K562 (cell line): ENCODE results near the gene PCDH19. TPM values are rescaled to one million over a fixed set of nuclear protein-coding genes. Genes with fewer than 3 reads are reported as not detected.

Experiments used
- ATAC-seq: fragments of 200-7000 bp; cut with Tn5 transposase; 3 replicates; pipeline ENCODE4 v1.9.1; 2020; ENCODE audit warnings: moderate library complexity
- BruUV-seq: library from RNA; stranded (reverse); fragments of 400-500 nt; replicated peaks from 2 replicates; lab custom pipeline; 2021; lab: Mats Ljungman, UMichigan
- CTCF ChIA-PET: fragments of 300-600 bp; formaldehyde crosslinking; extraction: SDS; loops from one replicate; lab custom pipeline; 2021; ENCODE audit warnings: low intra/inter-chr PET ratio; lab: Yijun Ruan, JAX
- POLR2A ChIA-PET: fragments of 300-600, 350-650 bp; sonication (Branson Sonifier 250); formaldehyde crosslinking; extraction: SDS; loops from one replicate; lab custom pipeline; 2021; ENCODE audit warnings: antibody characterized with exemption, inconsistent platforms; lab: Yijun Ruan, JAX
- DNase-seq, 4 experiments: peaks; one replicate each; pipeline versions ENCODE4 v3.0.0 to v3.0.0-alpha.2; 2011 to 2018; ENCODE audit warnings: low spot score in 3 of 4, mixed read lengths in 3 of 4; ENCODE audit errors: extremely low read depth in 1 of 4
- FAIRE-seq: peaks from 2 replicates; lab custom pipeline; 2011; peaks lifted over from hg19 to GRCh38; lab: Jason Lieb, UNC
- H2AFZ ChIP-seq: 2 replicates; pipeline ENCODE4 v1.6.0; 2011; ENCODE audit warnings: low read depth, low read length, control low read depth, inconsistent platforms
- H3K27ac ChIP-seq: fragments of 200-600 bp; 3 replicates; pipeline ENCODE4 v1.8.0; 2011; ENCODE audit warnings: low read depth, mild to moderate bottlenecking, control low read depth, inconsistent platforms, low read length, moderate library complexity, mixed read lengths; ENCODE audit errors: extremely low read depth
- H3K27me3 ChIP-seq, 2 experiments: fragments of 300-600 bp in 1 of 2; 2 replicates in 1 of 2; 3 replicates in 1 of 2; pipeline versions ENCODE4 v1.6.0 to v1.8.0; 2011; ENCODE audit warnings: inconsistent platforms in 2 of 2, low read length in 2 of 2, mild to moderate bottlenecking in 1 of 2, mixed read lengths in 1 of 2, moderate library complexity in 1 of 2; ENCODE audit not compliant: control insufficient read depth in 2 of 2, insufficient read depth in 2 of 2
- H3K36me3 ChIP-seq: fragments of 300-600 bp; 3 replicates; pipeline ENCODE4 v1.8.0; 2011; ENCODE audit warnings: mild to moderate bottlenecking, low read length, inconsistent platforms; ENCODE audit not compliant: control insufficient read depth, insufficient read depth
- H3K4me1 ChIP-seq, 2 experiments: fragments of 200-600 bp in 1 of 2; replicated peaks in 1 of 2; 2 replicates in 1 of 2; 3 replicates in 1 of 2; pipeline versions ENCODE4 v1.5.1 to v1.8.0; 2011; ENCODE audit warnings: inconsistent platforms in 2 of 2, low read length in 2 of 2, mild to moderate bottlenecking in 1 of 2, mixed read lengths in 1 of 2, moderate library complexity in 1 of 2; ENCODE audit not compliant: control insufficient read depth in 2 of 2, insufficient read depth in 2 of 2
- H3K4me2 ChIP-seq: 2 replicates; pipeline ENCODE4 v1.6.1; 2011; ENCODE audit warnings: low read length, control low read depth, inconsistent platforms, mixed read lengths; ENCODE audit not compliant: insufficient read depth
- H3K4me3 ChIP-seq: fragments of 200-600 bp; sonication (generic), shearing (Covaris generic); 2 replicates; pipeline ENCODE4 v1.5.1; 2016; ENCODE audit warnings: control low read depth, inconsistent platforms
- H3K79me2 ChIP-seq: fragments of 200-600 bp; 3 replicates; pipeline ENCODE4 v1.8.0; 2011; ENCODE audit warnings: low read length, inconsistent platforms; ENCODE audit not compliant: control insufficient read depth, insufficient read depth
- H3K9ac ChIP-seq, 2 experiments: 2 replicates each; pipeline versions ENCODE4 v1.6.0 to v1.6.1; 2011; ENCODE audit warnings: low read depth in 2 of 2, low read length in 2 of 2, control low read depth in 1 of 2, inconsistent platforms in 1 of 2, mild to moderate bottlenecking in 1 of 2, mixed read lengths in 1 of 2; ENCODE audit not compliant: insufficient read depth in 1 of 2
- H3K9me1 ChIP-seq: one replicate; pipeline ENCODE4 v1.6.0; 2011; ENCODE audit warnings: inconsistent platforms, mild to moderate bottlenecking, low read length, moderate library complexity; ENCODE audit not compliant: control insufficient read depth, insufficient read depth
- H3K9me3 ChIP-seq: replicated peaks from 2 replicates; pipeline ENCODE4 v1.5.1; 2011; ENCODE audit warnings: low read depth, low read length, inconsistent platforms; ENCODE audit not compliant: control insufficient read depth, insufficient read depth
- H4K20me1 ChIP-seq: replicated peaks from 2 replicates; pipeline ENCODE4 v1.6.1; 2011; ENCODE audit warnings: low read length, inconsistent platforms, mixed read lengths; ENCODE audit not compliant: control insufficient read depth, insufficient read depth
- CBX3 ChIP-seq, 2 experiments: IDR thresholded peaks; 1 replicate in 1 of 2; 2 replicates in 1 of 2; pipeline ENCODE4 v1.6.1; 2012; ENCODE audit warnings: inconsistent platforms in 2 of 2, low read length in 2 of 2, borderline replicate concordance in 1 of 2, control low read depth in 1 of 2
- CTBP1 ChIP-seq: fragments of 450-650 bp; IDR thresholded peaks from 2 replicates; pipeline ENCODE4 v1.6.1; 2016; ENCODE audit warnings: borderline replicate concordance
- KLF16 ChIP-seq: IDR thresholded peaks from 2 replicates; pipeline ENCODE4 v1.6.1; 2016; ENCODE audit warnings: antibody characterized with exemption
- MEF2D ChIP-seq: conservative IDR thresholded peaks from 2 replicates; pipeline ENCODE4 v1.6.1; 2016; ENCODE audit warnings: low read depth, missing genetic modification characterization, missing compliant biosample characterization
- NFXL1 ChIP-seq: fragments of 450-650 bp; formaldehyde crosslinking; IDR thresholded peaks from 2 replicates; pipeline ENCODE4 v1.4.0; 2021; ENCODE audit warnings: mild to moderate bottlenecking
- RBM17 ChIP-seq: fragments of 200-400 bp; formaldehyde crosslinking; IDR thresholded peaks from 2 replicates; pipeline ENCODE4 v1.6.1; 2017; ENCODE audit warnings: low read depth, mild to moderate bottlenecking, low read length, borderline replicate concordance
- SMARCA4 ChIP-seq: fragments of 450-650 bp; IDR thresholded peaks from 2 replicates; pipeline ENCODE4 v1.6.1; 2016
- ZBTB26 ChIP-seq: fragments of 450-650 bp; formaldehyde crosslinking; IDR thresholded peaks from 2 replicates; pipeline ENCODE4 v1.4.0; 2022; ENCODE audit warnings: missing genetic modification characterization
- in situ Hi-C: fragments of 300-500 bp; cut with MboI; formaldehyde crosslinking; loops from 4 replicates; pipeline ENCODE4 v1.15.0; 2018; ENCODE audit warnings: inconsistent platforms, mixed read lengths
- intact Hi-C: fragments of 100-400 bp; cut with micrococcal nuclease; formaldehyde crosslinking; loops from 2 replicates; pipeline ENCODE4 v1.14.2; 2022
- polyA plus RNA-seq, 8 experiments: library from polyadenylated mRNA; depleted of rRNA in 4 of 8; stranded (reverse) in 5 of 8; unstranded in 3 of 8; fragments of >200 nt; fragmentation: Nextera tagmentation in 2 of 8; fragmentation: Illumina TruSeq in 1 of 8; extraction: Ambion mirVana in 2 of 8; extraction: Trizol in 1 of 8; gene quantifications; 2 replicates each; pipeline versions ENCODE4 v1.2.1 to v1.2.3, GENCODE V29; 2011 to 2014; ENCODE audit warnings: inconsistent platforms in 1 of 8, missing spikeins in 1 of 8
- total RNA-seq, 7 experiments: library from RNA; depleted of rRNA in 6 of 7; stranded (reverse); fragments of >200 nt in 6 of 7; fragmentation: Illumina TruSeq in 2 of 7; extraction: Trizol in 2 of 7; gene quantifications; 2 replicates each; pipeline versions ENCODE4 v1.2.1 to v1.2.3, GENCODE V29; 2011 to 2021; ENCODE audit warnings: low replicate concordance in 1 of 7
- TF ChIP-seq, protein P1 (sequence below): fragments of 200-600 bp; sonication (generic); IDR thresholded peaks from one replicate; pipeline ENCODE4 v1.6.1; 2012; ENCODE audit warnings: mild to moderate bottlenecking, low read depth, low read length, inconsistent platforms

The PCDH19 gene
- total and polyA plus RNA-seq, 9 of the 15 experiments (the other 6 are each of a cell fraction or from before 2014, with no cell fraction given) = not detected

DNA sequence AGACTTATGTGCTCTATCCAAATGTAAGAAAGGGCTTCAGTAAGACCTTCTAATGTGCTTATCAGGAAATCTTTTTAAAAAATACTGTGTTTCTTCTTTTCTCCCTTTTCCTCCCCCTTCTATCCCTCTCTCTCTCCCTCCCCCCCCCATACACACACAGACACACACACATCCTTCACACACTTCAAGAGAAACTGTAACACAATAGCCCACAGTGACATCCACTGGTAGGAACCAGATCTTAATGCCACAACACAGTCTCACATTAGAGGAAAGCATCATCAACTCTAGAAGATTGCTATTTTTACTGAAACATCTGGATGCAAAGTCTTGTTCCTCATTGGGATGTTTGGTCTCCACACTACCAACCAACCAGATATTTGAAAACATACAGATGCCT, 4.6 kb downstream of the PCDH19 start:
- in situ Hi-C loops (no loop called here), intact Hi-C loops (no loop called here)
- CTCF ChIA-PET = no interaction called here
- Histone ChIP-seq H3K4me2 (no peak overlapping the region), H3K9me3 (no peaks in the 10 kb centered on the region), H3K36me3 (no peaks in the 10 kb centered on the region), H3K79me2 (no peaks in the 10 kb centered on the region), H3K27ac (no peak overlapping the region), H3K27me3 (no peaks in the 10 kb centered on the region), H3K4me1 (no peaks in the 10 kb centered on the region), H3K9ac (no peak overlapping the region), H4K20me1 (no peaks in the 10 kb centered on the region), H2AFZ (no peak overlapping the region), H3K9me1 (no peaks in the 10 kb centered on the region), H3K4me3 (no peak overlapping the region)
- DNase-seq (no peak), ATAC-seq (no peak), FAIRE-seq (no peak)
- no TSS peak for BruUV-seq
- TF ChIP-seq SMARCA4 = no peak
- TF ChIP-seq MEF2D (tag) = no peak
- TF ChIP-seq KLF16 = no peak
- TF ChIP-seq NFXL1 (CRISPR knock-in tag) = no peak
- no peak for TF ChIP-seq CTBP1
- no peak for TF ChIP-seq CBX3 (IDR thresholded peaks at IDR 0.05; ENCODE audit: borderline replicate concordance in 1 of 2, low read length in 2 of 2)
- TF ChIP-seq ZBTB26 = no peak
- TF ChIP-seq, protein P1, sequence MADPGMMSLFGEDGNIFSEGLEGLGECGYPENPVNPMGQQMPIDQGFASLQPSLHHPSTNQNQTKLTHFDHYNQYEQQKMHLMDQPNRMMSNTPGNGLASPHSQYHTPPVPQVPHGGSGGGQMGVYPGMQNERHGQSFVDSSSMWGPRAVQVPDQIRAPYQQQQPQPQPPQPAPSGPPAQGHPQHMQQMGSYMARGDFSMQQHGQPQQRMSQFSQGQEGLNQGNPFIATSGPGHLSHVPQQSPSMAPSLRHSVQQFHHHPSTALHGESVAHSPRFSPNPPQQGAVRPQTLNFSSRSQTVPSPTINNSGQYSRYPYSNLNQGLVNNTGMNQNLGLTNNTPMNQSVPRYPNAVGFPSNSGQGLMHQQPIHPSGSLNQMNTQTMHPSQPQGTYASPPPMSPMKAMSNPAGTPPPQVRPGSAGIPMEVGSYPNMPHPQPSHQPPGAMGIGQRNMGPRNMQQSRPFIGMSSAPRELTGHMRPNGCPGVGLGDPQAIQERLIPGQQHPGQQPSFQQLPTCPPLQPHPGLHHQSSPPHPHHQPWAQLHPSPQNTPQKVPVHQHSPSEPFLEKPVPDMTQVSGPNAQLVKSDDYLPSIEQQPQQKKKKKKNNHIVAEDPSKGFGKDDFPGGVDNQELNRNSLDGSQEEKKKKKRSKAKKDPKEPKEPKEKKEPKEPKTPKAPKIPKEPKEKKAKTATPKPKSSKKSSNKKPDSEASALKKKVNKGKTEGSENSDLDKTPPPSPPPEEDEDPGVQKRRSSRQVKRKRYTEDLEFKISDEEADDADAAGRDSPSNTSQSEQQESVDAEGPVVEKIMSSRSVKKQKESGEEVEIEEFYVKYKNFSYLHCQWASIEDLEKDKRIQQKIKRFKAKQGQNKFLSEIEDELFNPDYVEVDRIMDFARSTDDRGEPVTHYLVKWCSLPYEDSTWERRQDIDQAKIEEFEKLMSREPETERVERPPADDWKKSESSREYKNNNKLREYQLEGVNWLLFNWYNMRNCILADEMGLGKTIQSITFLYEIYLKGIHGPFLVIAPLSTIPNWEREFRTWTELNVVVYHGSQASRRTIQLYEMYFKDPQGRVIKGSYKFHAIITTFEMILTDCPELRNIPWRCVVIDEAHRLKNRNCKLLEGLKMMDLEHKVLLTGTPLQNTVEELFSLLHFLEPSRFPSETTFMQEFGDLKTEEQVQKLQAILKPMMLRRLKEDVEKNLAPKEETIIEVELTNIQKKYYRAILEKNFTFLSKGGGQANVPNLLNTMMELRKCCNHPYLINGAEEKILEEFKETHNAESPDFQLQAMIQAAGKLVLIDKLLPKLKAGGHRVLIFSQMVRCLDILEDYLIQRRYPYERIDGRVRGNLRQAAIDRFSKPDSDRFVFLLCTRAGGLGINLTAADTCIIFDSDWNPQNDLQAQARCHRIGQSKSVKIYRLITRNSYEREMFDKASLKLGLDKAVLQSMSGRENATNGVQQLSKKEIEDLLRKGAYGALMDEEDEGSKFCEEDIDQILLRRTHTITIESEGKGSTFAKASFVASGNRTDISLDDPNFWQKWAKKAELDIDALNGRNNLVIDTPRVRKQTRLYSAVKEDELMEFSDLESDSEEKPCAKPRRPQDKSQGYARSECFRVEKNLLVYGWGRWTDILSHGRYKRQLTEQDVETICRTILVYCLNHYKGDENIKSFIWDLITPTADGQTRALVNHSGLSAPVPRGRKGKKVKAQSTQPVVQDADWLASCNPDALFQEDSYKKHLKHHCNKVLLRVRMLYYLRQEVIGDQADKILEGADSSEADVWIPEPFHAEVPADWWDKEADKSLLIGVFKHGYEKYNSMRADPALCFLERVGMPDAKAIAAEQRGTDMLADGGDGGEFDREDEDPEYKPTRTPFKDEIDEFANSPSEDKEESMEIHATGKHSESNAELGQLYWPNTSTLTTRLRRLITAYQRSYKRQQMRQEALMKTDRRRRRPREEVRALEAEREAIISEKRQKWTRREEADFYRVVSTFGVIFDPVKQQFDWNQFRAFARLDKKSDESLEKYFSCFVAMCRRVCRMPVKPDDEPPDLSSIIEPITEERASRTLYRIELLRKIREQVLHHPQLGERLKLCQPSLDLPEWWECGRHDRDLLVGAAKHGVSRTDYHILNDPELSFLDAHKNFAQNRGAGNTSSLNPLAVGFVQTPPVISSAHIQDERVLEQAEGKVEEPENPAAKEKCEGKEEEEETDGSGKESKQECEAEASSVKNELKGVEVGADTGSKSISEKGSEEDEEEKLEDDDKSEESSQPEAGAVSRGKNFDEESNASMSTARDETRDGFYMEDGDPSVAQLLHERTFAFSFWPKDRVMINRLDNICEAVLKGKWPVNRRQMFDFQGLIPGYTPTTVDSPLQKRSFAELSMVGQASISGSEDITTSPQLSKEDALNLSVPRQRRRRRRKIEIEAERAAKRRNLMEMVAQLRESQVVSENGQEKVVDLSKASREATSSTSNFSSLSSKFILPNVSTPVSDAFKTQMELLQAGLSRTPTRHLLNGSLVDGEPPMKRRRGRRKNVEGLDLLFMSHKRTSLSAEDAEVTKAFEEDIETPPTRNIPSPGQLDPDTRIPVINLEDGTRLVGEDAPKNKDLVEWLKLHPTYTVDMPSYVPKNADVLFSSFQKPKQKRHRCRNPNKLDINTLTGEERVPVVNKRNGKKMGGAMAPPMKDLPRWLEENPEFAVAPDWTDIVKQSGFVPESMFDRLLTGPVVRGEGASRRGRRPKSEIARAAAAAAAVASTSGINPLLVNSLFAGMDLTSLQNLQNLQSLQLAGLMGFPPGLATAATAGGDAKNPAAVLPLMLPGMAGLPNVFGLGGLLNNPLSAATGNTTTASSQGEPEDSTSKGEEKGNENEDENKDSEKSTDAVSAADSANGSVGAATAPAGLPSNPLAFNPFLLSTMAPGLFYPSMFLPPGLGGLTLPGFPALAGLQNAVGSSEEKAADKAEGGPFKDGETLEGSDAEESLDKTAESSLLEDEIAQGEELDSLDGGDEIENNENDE = no peak
- TF ChIP-seq RBM17 = no peak
- POLR2A ChIA-PET = no interaction called here
